WTC11 (cell line): ENCODE results near the gene RPEL1. TPM values are rescaled to one million over a fixed set of nuclear protein-coding genes. Genes with fewer than 3 reads are reported as not detected.
"Not testable (repeated sequence)": the region's sequence is repeated elsewhere in the genome, so short reads cannot be mapped to it uniquely, and the experiment has no call there.

ENCODE experiments used
- ATAC-seq: fragments of 200-7000 bp; cut with Tn5 transposase; 2 replicates; pipeline ENCODE4 v1.10.0; 2021; ENCODE audit warnings: mild to moderate bottlenecking, moderate library complexity
- CTCF ChIA-PET: fragments of 300-600 bp; sonication (Branson Sonifier 250); formaldehyde crosslinking; loops from one replicate; lab custom pipeline; 2021; ENCODE audit warnings: antibody characterized with exemption; lab: Charles Lee
- POLR2A ChIA-PET: fragments of 350-600 bp; sonication (Branson Sonifier 250); formaldehyde crosslinking; loops from one replicate; lab custom pipeline; 2021; ENCODE audit warnings: antibody characterized with exemption; lab: Charles Lee
- DNase-seq: peaks from one replicate; pipeline ENCODE4 v3.0.0; 2021; ENCODE audit warnings: low spot score
- H3K27ac Mint-ChIP-seq: 2 replicates; pipeline ENCODE4 v1.8.0; 2021; ENCODE audit warnings: mixed read lengths
- H3K27me3 Mint-ChIP-seq: 2 replicates; pipeline ENCODE4 v1.8.0; 2021; ENCODE audit warnings: low read depth, mild to moderate bottlenecking, moderate library complexity, mixed read lengths
- H3K36me3 Mint-ChIP-seq: 2 replicates; pipeline ENCODE4 v1.8.0; 2021; ENCODE audit warnings: mixed read lengths
- H3K4me1 Mint-ChIP-seq: 2 replicates; pipeline ENCODE4 v1.8.0; 2022; ENCODE audit warnings: mixed read lengths
- H3K4me3 Mint-ChIP-seq: 2 replicates; pipeline ENCODE4 v1.8.0; 2021; ENCODE audit warnings: mild to moderate bottlenecking, moderate library complexity, mixed read lengths
- H3K9me3 Mint-ChIP-seq: 2 replicates; pipeline ENCODE4 v1.8.0; 2021; ENCODE audit warnings: mixed read lengths
- ETV6 ChIP-seq: sonication (generic); formaldehyde crosslinking; IDR thresholded peaks from 2 replicates; pipeline ENCODE4 v1.8.1; 2022; ENCODE audit warnings: mild to moderate bottlenecking, missing genetic modification reagents
- FOXK1 ChIP-seq: sonication (generic); formaldehyde crosslinking; IDR thresholded peaks from 2 replicates; pipeline ENCODE4 v1.8.0; 2022; ENCODE audit warnings: mild to moderate bottlenecking, moderate library complexity, missing genetic modification reagents
- GABPB1 ChIP-seq: sonication (generic); formaldehyde crosslinking; IDR thresholded peaks from 2 replicates; pipeline ENCODE4 v1.8.1; 2023; ENCODE audit warnings: mild to moderate bottlenecking, missing genetic modification reagents
- PRDM15 ChIP-seq: sonication (generic); formaldehyde crosslinking; IDR thresholded peaks from 2 replicates; pipeline ENCODE4 v1.8.0; 2022; ENCODE audit warnings: missing genetic modification reagents
- SOX15 ChIP-seq: fragments of 250-450 bp; sonication (Bioruptor Pico); IDR thresholded peaks from 2 replicates; pipeline ENCODE4 v1.9.0; 2021; ENCODE audit warnings: mild to moderate bottlenecking
- SP1 ChIP-seq: sonication (generic); formaldehyde crosslinking; conservative IDR thresholded peaks from 2 replicates; pipeline ENCODE4 v1.8.1; 2022; ENCODE audit warnings: missing genetic modification reagents
- TCF7 ChIP-seq: sonication (generic); formaldehyde crosslinking; IDR thresholded peaks from 2 replicates; pipeline ENCODE4 v1.8.0; 2022; ENCODE audit warnings: mild to moderate bottlenecking, low read depth, missing genetic modification reagents, moderate library complexity
- TEAD1 ChIP-seq: sonication (generic); formaldehyde crosslinking; IDR thresholded peaks from 2 replicates; pipeline ENCODE4 v1.8.0; 2022; ENCODE audit warnings: mild to moderate bottlenecking, missing genetic modification reagents
- ZNF263 ChIP-seq: sonication (generic); formaldehyde crosslinking; IDR thresholded peaks from 2 replicates; pipeline ENCODE4 v1.8.1; 2022; ENCODE audit warnings: low read depth, mild to moderate bottlenecking, moderate library complexity, missing genetic modification reagents
- ZNF671 ChIP-seq: fragments of 250-450 bp; sonication (Bioruptor Pico); IDR thresholded peaks from 2 replicates; pipeline ENCODE4 v1.8.0; 2021; ENCODE audit warnings: mild to moderate bottlenecking
- total RNA-seq: library from RNA; stranded (reverse); gene quantifications from 3 replicates; pipeline ENCODE4 v1.2.3, GENCODE V29; 2021
- TF ChIP-seq, protein P1 (sequence below): sonication (generic); formaldehyde crosslinking; IDR thresholded peaks from 2 replicates; pipeline ENCODE4 v1.8.1; 2022; ENCODE audit warnings: mild to moderate bottlenecking, moderate library complexity, missing genetic modification reagents
- TF ChIP-seq, protein P2 (sequence below): fragments of 250-450 bp; sonication (Bioruptor Pico); IDR thresholded peaks from 2 replicates; pipeline ENCODE4 v2.1.2; 2022; ENCODE audit warnings: mild to moderate bottlenecking, moderate library complexity
- TF ChIP-seq, protein P3 (sequence below): sonication (generic); formaldehyde crosslinking; IDR thresholded peaks from 2 replicates; pipeline ENCODE4 v1.8.0; 2023; ENCODE audit warnings: mild to moderate bottlenecking, missing genetic modification reagents
- TF ChIP-seq, protein P4 (sequence below): sonication (generic); formaldehyde crosslinking; IDR thresholded peaks from 2 replicates; pipeline ENCODE4 v1.8.1; 2023; ENCODE audit warnings: mild to moderate bottlenecking, missing genetic modification reagents

RPEL1 gene
- total RNA-seq, 1 experiment from 2014 or later = 0.09 TPM

- H3K36me3 Mint-ChIP-seq = peaks cover 21% of the 10 kb centered on the region
- TF ChIP-seq GABPB1 (peak; percentile 55), TEAD1 (CRISPR knock-in tag) (peak; percentile 48; the same call in 1 of the 2 replicates), TCF7 (CRISPR knock-in tag) (no peak)
- ATAC-seq (peak; percentile 87), DNase-seq (peak; percentile 89)
- POLR2A ChIA-PET = interaction anchor here (0.6 kb wide), 1 partner anchor 25 kb away, joined by 4 read pairs; no protein-coding TSS in a partner anchor
- H3K27me3 Mint-ChIP-seq = no peaks in the 10 kb centered on the region; the same call in 1 of the 2 replicates
- H3K27ac Mint-ChIP-seq = peak overlapping the region; percentile 97
- peak overlapping the region; percentile 51 for H3K4me3 Mint-ChIP-seq
- H3K4me1 Mint-ChIP-seq = peaks cover 56% of the 10 kb centered on the region
- peaks cover 18% of the 10 kb centered on the region for H3K9me3 Mint-ChIP-seq
- CTCF ChIA-PET = interaction anchor here (0.7 to 1.5 kb wide), 2 partner anchors 26 to 40 kb away, joined by 3 to 4 read pairs; no protein-coding TSS in a partner anchor
Observed at GRCh38 chr10:103204353-103205255, 41.1 kb upstream of the RPEL1 start.

DNA sequence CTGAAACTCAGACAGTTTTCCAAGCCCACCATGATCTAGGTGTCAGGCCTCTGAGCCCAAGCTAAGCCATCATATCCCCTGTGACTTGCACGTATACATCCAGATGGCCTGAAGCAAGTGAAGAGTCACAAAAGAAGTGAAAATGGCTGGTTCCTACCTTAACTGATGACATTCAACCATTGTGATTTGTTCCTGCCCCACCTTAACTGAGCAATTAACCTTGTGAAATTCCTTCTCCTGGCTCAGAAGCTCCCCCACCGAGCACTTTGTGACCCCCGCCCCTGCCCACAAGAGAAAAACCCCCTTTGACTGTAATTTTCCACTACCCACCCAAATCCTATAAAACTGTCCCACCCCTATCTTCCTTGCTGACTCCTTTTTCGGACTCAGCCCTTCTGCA lies 40.3 kb upstream of the RPEL1 start:
- Mint-ChIP-seq H3K27ac (peak overlapping the region; percentile 97), H3K9me3 (peaks cover 18% of the 10 kb centered on the region), H3K36me3 (peaks cover 21% of the 10 kb centered on the region), H3K4me3 (peak overlapping the region; percentile 51), H3K4me1 (peaks cover 56% of the 10 kb centered on the region)
- POLR2A ChIA-PET, ATAC-seq, CTCF ChIA-PET, H3K27me3 Mint-ChIP-seq, DNase-seq: not testable (repeated sequence)

- Mint-ChIP-seq H3K36me3 (peaks cover 21% of the 10 kb centered on the region), H3K9me3 (peaks cover 18% of the 10 kb centered on the region), H3K27ac (peak overlapping the region; percentile 97), H3K4me3 (peak overlapping the region; percentile 51), H3K4me1 (peaks cover 49% of the 10 kb centered on the region)
- DNase-seq, POLR2A ChIA-PET, H3K27me3 Mint-ChIP-seq, CTCF ChIA-PET, ATAC-seq: not testable (repeated sequence)
Observed at GRCh38 chr10:103206715-103207114, 39.0 kb upstream of the RPEL1 start.

GRCh38 chr10:103207141-103207540 lies 38.5 kb upstream of the RPEL1 start:
- ATAC-seq (no peak), DNase-seq (no peak)
- ChIA-PET POLR2A (no interaction called here), CTCF (no interaction called here)
- TF ChIP-seq ZNF263 (CRISPR knock-in tag) = no peak
- TF ChIP-seq, protein P1, sequence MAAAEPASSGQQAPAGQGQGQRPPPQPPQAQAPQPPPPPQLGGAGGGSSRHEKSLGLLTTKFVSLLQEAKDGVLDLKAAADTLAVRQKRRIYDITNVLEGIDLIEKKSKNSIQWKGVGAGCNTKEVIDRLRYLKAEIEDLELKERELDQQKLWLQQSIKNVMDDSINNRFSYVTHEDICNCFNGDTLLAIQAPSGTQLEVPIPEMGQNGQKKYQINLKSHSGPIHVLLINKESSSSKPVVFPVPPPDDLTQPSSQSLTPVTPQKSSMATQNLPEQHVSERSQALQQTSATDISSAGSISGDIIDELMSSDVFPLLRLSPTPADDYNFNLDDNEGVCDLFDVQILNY (CRISPR knock-in tag) = no peak
- no peak for TF ChIP-seq SOX15 (CRISPR knock-in tag)
- no peak for TF ChIP-seq ZNF671 (CRISPR knock-in tag)
- TF ChIP-seq ETV6 (CRISPR knock-in tag) = no peak
- no peak for TF ChIP-seq FOXK1 (CRISPR knock-in tag)
- TF ChIP-seq, protein P2, sequence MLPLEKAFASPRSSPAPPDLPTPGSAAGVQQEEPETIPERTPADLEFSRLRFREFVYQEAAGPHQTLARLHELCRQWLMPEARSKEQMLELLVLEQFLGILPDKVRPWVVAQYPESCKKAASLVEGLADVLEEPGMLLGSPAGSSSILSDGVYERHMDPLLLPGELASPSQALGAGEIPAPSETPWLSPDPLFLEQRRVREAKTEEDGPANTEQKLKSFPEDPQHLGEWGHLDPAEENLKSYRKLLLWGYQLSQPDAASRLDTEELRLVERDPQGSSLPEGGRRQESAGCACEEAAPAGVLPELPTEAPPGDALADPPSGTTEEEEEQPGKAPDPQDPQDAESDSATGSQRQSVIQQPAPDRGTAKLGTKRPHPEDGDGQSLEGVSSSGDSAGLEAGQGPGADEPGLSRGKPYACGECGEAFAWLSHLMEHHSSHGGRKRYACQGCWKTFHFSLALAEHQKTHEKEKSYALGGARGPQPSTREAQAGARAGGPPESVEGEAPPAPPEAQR (CRISPR knock-in tag) = no peak
- TF ChIP-seq, protein P3, sequence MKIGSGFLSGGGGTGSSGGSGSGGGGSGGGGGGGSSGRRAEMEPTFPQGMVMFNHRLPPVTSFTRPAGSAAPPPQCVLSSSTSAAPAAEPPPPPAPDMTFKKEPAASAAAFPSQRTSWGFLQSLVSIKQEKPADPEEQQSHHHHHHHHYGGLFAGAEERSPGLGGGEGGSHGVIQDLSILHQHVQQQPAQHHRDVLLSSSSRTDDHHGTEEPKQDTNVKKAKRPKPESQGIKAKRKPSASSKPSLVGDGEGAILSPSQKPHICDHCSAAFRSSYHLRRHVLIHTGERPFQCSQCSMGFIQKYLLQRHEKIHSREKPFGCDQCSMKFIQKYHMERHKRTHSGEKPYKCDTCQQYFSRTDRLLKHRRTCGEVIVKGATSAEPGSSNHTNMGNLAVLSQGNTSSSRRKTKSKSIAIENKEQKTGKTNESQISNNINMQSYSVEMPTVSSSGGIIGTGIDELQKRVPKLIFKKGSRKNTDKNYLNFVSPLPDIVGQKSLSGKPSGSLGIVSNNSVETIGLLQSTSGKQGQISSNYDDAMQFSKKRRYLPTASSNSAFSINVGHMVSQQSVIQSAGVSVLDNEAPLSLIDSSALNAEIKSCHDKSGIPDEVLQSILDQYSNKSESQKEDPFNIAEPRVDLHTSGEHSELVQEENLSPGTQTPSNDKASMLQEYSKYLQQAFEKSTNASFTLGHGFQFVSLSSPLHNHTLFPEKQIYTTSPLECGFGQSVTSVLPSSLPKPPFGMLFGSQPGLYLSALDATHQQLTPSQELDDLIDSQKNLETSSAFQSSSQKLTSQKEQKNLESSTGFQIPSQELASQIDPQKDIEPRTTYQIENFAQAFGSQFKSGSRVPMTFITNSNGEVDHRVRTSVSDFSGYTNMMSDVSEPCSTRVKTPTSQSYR (CRISPR knock-in tag) = no peak
- TF ChIP-seq, protein P4, sequence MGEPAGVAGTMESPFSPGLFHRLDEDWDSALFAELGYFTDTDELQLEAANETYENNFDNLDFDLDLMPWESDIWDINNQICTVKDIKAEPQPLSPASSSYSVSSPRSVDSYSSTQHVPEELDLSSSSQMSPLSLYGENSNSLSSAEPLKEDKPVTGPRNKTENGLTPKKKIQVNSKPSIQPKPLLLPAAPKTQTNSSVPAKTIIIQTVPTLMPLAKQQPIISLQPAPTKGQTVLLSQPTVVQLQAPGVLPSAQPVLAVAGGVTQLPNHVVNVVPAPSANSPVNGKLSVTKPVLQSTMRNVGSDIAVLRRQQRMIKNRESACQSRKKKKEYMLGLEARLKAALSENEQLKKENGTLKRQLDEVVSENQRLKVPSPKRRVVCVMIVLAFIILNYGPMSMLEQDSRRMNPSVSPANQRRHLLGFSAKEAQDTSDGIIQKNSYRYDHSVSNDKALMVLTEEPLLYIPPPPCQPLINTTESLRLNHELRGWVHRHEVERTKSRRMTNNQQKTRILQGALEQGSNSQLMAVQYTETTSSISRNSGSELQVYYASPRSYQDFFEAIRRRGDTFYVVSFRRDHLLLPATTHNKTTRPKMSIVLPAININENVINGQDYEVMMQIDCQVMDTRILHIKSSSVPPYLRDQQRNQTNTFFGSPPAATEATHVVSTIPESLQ (CRISPR knock-in tag) = no peak
- no peak for TF ChIP-seq PRDM15 (CRISPR knock-in tag)
- TF ChIP-seq SP1 (CRISPR knock-in tag) = no peak
- H3K4me3 Mint-ChIP-seq = peak overlapping the region; percentile 51; the same call in 1 of the 2 replicates
- peaks cover 49% of the 10 kb centered on the region for H3K4me1 Mint-ChIP-seq
- H3K36me3 Mint-ChIP-seq = peaks cover 25% of the 10 kb centered on the region
- H3K9me3 Mint-ChIP-seq = peaks cover 23% of the 10 kb centered on the region
- H3K27ac Mint-ChIP-seq = no peak overlapping the region
- H3K27me3 Mint-ChIP-seq = no peaks in the 10 kb centered on the region; the same call in 1 of the 2 replicates
